H9 (cell line): ENCODE data around the gene EXOC5. TPM values are rescaled to one million over a fixed set of nuclear protein-coding genes. Genes with fewer than 3 reads are reported as not detected.
"Not testable (repeated sequence)": the region's sequence is repeated elsewhere in the genome, so short reads cannot be mapped to it uniquely, and the experiment has no call there.

Experiments
- DNase-seq: peaks from one replicate; pipeline ENCODE4 v3.0.0-alpha.2; 2017
- H2AFZ ChIP-seq: one replicate; pipeline ENCODE4 v1.6.1; 2013; ENCODE audit warnings: mild to moderate bottlenecking, low read length, control low read depth, moderate library complexity
- H2AK5ac ChIP-seq: 2 replicates; pipeline ENCODE4 v1.6.1; 2013; ENCODE audit warnings: low read length, control low read depth, mixed read lengths; ENCODE audit not compliant: insufficient read length
- H2BK120ac ChIP-seq: one replicate; pipeline ENCODE4 v1.6.1; 2013; ENCODE audit warnings: low read depth, mild to moderate bottlenecking, low read length, control low read depth, inconsistent platforms; ENCODE audit not compliant: poor library complexity, severe bottlenecking
- H2BK12ac ChIP-seq: 2 replicates; pipeline ENCODE4 v1.6.1; 2013; ENCODE audit warnings: low read length, control low read depth, mixed read lengths, low read depth; ENCODE audit not compliant: insufficient read length
- H2BK15ac ChIP-seq: 2 replicates; pipeline ENCODE4 v1.6.1; 2013; ENCODE audit warnings: low read depth, low read length, control low read depth
- H2BK20ac ChIP-seq: one replicate; pipeline ENCODE4 v1.6.1; 2013; ENCODE audit warnings: low read depth, mild to moderate bottlenecking, low read length, control low read depth, inconsistent platforms; ENCODE audit not compliant: poor library complexity, severe bottlenecking
- H2BK5ac ChIP-seq: 2 replicates; pipeline ENCODE4 v1.6.1; 2013; ENCODE audit warnings: low read length, control low read depth, mixed read lengths; ENCODE audit not compliant: insufficient read length
- H3K14ac ChIP-seq: 2 replicates; pipeline ENCODE4 v1.6.1; 2013; ENCODE audit warnings: low read length, control low read depth; ENCODE audit not compliant: insufficient read depth
- H3K18ac ChIP-seq: 2 replicates; pipeline ENCODE4 v1.6.1; 2013; ENCODE audit warnings: low read depth, mild to moderate bottlenecking, mixed read lengths, low read length, control low read depth; ENCODE audit not compliant: insufficient read length
- H3K23ac ChIP-seq: 2 replicates; pipeline ENCODE4 v1.6.1; 2013; ENCODE audit warnings: low read length, control low read depth, mixed read lengths, low read depth; ENCODE audit not compliant: insufficient read length
- H3K23me2 ChIP-seq: 2 replicates; pipeline ENCODE4 v1.6.1; 2013; ENCODE audit warnings: low read depth, mild to moderate bottlenecking, mixed read lengths, low read length, control low read depth; ENCODE audit not compliant: insufficient read length, poor library complexity, severe bottlenecking
- H3K27ac ChIP-seq: 2 replicates; pipeline ENCODE4 v1.5.1; 2013; ENCODE audit warnings: low read length, control low read depth, mixed read lengths, low read depth; ENCODE audit not compliant: insufficient read length
- H3K27me3 ChIP-seq: 2 replicates; pipeline ENCODE4 v1.6.1; 2013; ENCODE audit warnings: low read length, control low read depth, inconsistent platforms; ENCODE audit not compliant: insufficient read depth
- H3K4ac ChIP-seq: 2 replicates; pipeline ENCODE4 v1.6.1; 2013; ENCODE audit warnings: low read depth, mild to moderate bottlenecking, control low read depth, inconsistent platforms, low read length, moderate library complexity
- H3K4me1 ChIP-seq: 2 replicates; pipeline ENCODE4 v1.6.1; 2013; ENCODE audit warnings: low read length, control low read depth, inconsistent platforms; ENCODE audit not compliant: insufficient read depth
- H3K4me2 ChIP-seq: 2 replicates; pipeline ENCODE4 v1.6.1; 2013; ENCODE audit warnings: low read length, control low read depth, mixed read lengths; ENCODE audit not compliant: insufficient read length, insufficient read depth
- H3K56ac ChIP-seq: 2 replicates; pipeline ENCODE4 v1.6.1; 2013; ENCODE audit warnings: low read depth, mild to moderate bottlenecking, mixed read lengths, low read length, control low read depth; ENCODE audit not compliant: insufficient read length
- H3K79me1 ChIP-seq: 2 replicates; pipeline ENCODE4 v1.6.1; 2013; ENCODE audit warnings: low read depth, mild to moderate bottlenecking, moderate library complexity, low read length, control low read depth, inconsistent platforms; ENCODE audit not compliant: insufficient read depth, poor library complexity, severe bottlenecking
- H3K79me2 ChIP-seq: 2 replicates; pipeline ENCODE4 v1.6.1; 2013; ENCODE audit warnings: low read length, control low read depth, inconsistent platforms; ENCODE audit not compliant: insufficient read depth
- H3K9ac ChIP-seq: 2 replicates; pipeline ENCODE4 v1.6.1; 2013; ENCODE audit warnings: low read length, control low read depth, mixed read lengths; ENCODE audit not compliant: insufficient read length; ENCODE audit errors: extremely low read depth
- H3K9me3 ChIP-seq: one replicate; pipeline ENCODE4 v1.6.1; 2013; ENCODE audit warnings: low read depth, low read length, inconsistent platforms; ENCODE audit not compliant: control insufficient read depth
- H3T11ph ChIP-seq: one replicate; pipeline ENCODE4 v1.6.1; 2013; ENCODE audit warnings: mild to moderate bottlenecking, low read length, control low read depth, inconsistent platforms
- H4K20me1 ChIP-seq: one replicate; pipeline ENCODE4 v1.6.1; 2013; ENCODE audit not compliant: control insufficient read depth, insufficient read length, insufficient read depth
- H4K5ac ChIP-seq: 2 replicates; pipeline ENCODE4 v1.6.1; 2013; ENCODE audit warnings: low read depth, mild to moderate bottlenecking, mixed read lengths, low read length, control low read depth; ENCODE audit not compliant: insufficient read length
- H4K8ac ChIP-seq: replicated peaks from 2 replicates; pipeline ENCODE4 v1.6.1; 2013; ENCODE audit warnings: low read length, control low read depth, mixed read lengths, low read depth; ENCODE audit not compliant: insufficient read length
- H4K91ac ChIP-seq: 2 replicates; pipeline ENCODE4 v1.6.1; 2013; ENCODE audit warnings: low read depth, mild to moderate bottlenecking, moderate library complexity, mixed read lengths, low read length, control low read depth; ENCODE audit not compliant: insufficient read length
- H3K27ac Mint-ChIP-seq, 3 experiments: 2 replicates in 2 of 3; 3 replicates in 1 of 3; pipeline ENCODE4 v1.8.0; 2020 to 2021; ENCODE audit warnings: mixed read lengths in 3 of 3, mild to moderate bottlenecking in 1 of 3, moderate library complexity in 1 of 3
- H3K27me3 Mint-ChIP-seq: 2 replicates; pipeline ENCODE4 v1.8.0; 2021; ENCODE audit warnings: low read depth, mild to moderate bottlenecking, moderate library complexity, mixed read lengths
- H3K36me3 Mint-ChIP-seq, 3 experiments: 2 replicates in 2 of 3; 3 replicates in 1 of 3; pipeline ENCODE4 v1.8.0; 2020 to 2021; ENCODE audit warnings: low read depth in 3 of 3, mixed read lengths in 3 of 3; ENCODE audit not compliant: insufficient read depth in 1 of 3
- H3K4me1 Mint-ChIP-seq, 2 experiments: 2 replicates each; pipeline ENCODE4 v1.8.0; 2020; ENCODE audit warnings: mixed read lengths in 2 of 2
- H3K4me3 Mint-ChIP-seq, 2 experiments: 2 replicates in 1 of 2; 3 replicates in 1 of 2; pipeline ENCODE4 v1.8.0; 2020 to 2021; ENCODE audit warnings: mild to moderate bottlenecking in 2 of 2, mixed read lengths in 2 of 2, moderate library complexity in 1 of 2
- H3K9me3 Mint-ChIP-seq, 2 experiments: 2 replicates in 1 of 2; 3 replicates in 1 of 2; pipeline ENCODE4 v1.8.0; 2020; ENCODE audit warnings: mild to moderate bottlenecking in 2 of 2, mixed read lengths in 2 of 2, moderate library complexity in 1 of 2
- CTCF ChIP-seq: fragments of 200-600 bp; sonication (generic); conservative IDR thresholded peaks from 3 replicates; pipeline ENCODE4 v1.8.0; 2021; ENCODE audit warnings: antibody characterized with exemption, mild to moderate bottlenecking
- WGBS: extraction: QIAGEN DNeasy Blood & Tissue Kit; methylation state at CpG from one replicate; pipeline ENCODE4 v1.1.7; 2013; ENCODE audit warnings: missing lambda C conversion rate, low lambda C conversion rate, mixed read lengths; ENCODE audit not compliant: insufficient read length; ENCODE audit errors: extremely low coverage; 5-methylcytosine and 5-hydroxymethylcytosine counted together
- total RNA-seq: library from RNA; stranded (reverse); gene quantifications from 2 replicates; pipeline ENCODE4 v1.2.1, GENCODE V29; 2021

The EXOC5 gene
- total RNA-seq, 1 experiment from 2014 or later, result 92.9 TPM

DNA sequence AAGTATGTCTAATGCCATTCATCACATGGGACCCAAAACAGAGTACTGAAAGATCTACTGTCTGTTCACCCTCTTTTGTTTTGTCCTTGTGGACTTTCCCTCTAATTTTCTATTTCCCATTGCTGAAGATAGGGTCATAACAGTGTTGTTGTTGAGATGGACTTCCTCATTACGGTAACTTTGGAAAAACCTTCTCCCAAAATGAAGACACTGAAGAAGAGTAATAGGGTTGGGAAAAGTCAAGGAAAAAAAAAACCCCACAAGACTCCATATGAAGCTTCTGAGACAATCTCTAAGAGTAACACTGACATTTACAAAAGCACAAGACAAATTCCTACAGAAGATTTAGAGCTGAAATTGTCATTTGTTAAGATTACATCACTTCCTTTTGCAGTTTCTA lies 36.7 kb downstream of the EXOC5 start:
- Histone ChIP-seq H3K18ac (no peak overlapping the region), H3K23ac (no peak overlapping the region), H3K23me2 (no peaks in the 10 kb centered on the region), H3K14ac (no peak overlapping the region), H3K9me3 (no peaks in the 10 kb centered on the region), H3K9ac (no peak overlapping the region), H3K79me2 (no peaks in the 10 kb centered on the region), H4K8ac (no peak overlapping the region), H3K56ac (no peak overlapping the region), H2BK5ac (no peak overlapping the region), H4K5ac (no peak overlapping the region), H2BK120ac (no peak overlapping the region), H4K20me1 (no peaks in the 10 kb centered on the region), H2AFZ (no peak overlapping the region), H3T11ph (no peak overlapping the region), H2BK15ac (no peak overlapping the region), H3K4me2 (no peak overlapping the region), H3K4me1 (no peaks in the 10 kb centered on the region), H2BK12ac (no peak overlapping the region), H2AK5ac (no peak overlapping the region), H3K79me1 (no peaks in the 10 kb centered on the region), H2BK20ac (no peak overlapping the region), H3K27ac (no peak overlapping the region), H3K27me3 (no peaks in the 10 kb centered on the region), H4K91ac (no peak overlapping the region), H3K4ac (no peak overlapping the region)
- no peak overlapping the region for H3K27ac Mint-ChIP-seq
- peaks cover 0 to 1% of the 10 kb centered on the region in 2 experiments; a peak in 2 of 4 replicates for H3K4me1 Mint-ChIP-seq
- no CpG with 5 or more reads among the region's 1 CpG for WGBS
- H3K36me3 Mint-ChIP-seq, result peaks cover 27 to 56% (median 52%) of the 10 kb centered on the region in 3 experiments
- H3K27me3 Mint-ChIP-seq, result no peaks in the 10 kb centered on the region
- no peak overlapping the region for H3K4me3 Mint-ChIP-seq
- no peak for TF ChIP-seq CTCF
- peaks cover 4% of the 10 kb centered on the region in 2 experiments; a peak in 2 of 5 replicates for H3K9me3 Mint-ChIP-seq
- no peak for DNase-seq

GRCh38 chr14:57228320-57228719 lies 40.4 kb downstream of the EXOC5 start:
- H2BK12ac ChIP-seq, H3K23ac ChIP-seq, H2BK5ac ChIP-seq, H2BK20ac ChIP-seq, H3K9ac ChIP-seq, H3K27me3 Mint-ChIP-seq, DNase-seq, H3K27ac ChIP-seq, H3K79me2 ChIP-seq, H2BK15ac ChIP-seq, H3K4ac ChIP-seq, H2AK5ac ChIP-seq, H3K9me3 ChIP-seq, H3K4me3 Mint-ChIP-seq, H3K4me1 ChIP-seq, H3K9me3 Mint-ChIP-seq, H3K79me1 ChIP-seq, H3K27ac Mint-ChIP-seq, H3K23me2 ChIP-seq, H3T11ph ChIP-seq, H3K14ac ChIP-seq, H4K5ac ChIP-seq, H2BK120ac ChIP-seq, H3K18ac ChIP-seq, H3K27me3 ChIP-seq, H2AFZ ChIP-seq, H4K91ac ChIP-seq, H4K8ac ChIP-seq, H3K4me2 ChIP-seq, H4K20me1 ChIP-seq, H3K56ac ChIP-seq: not testable (repeated sequence)
- Mint-ChIP-seq H3K36me3 (peaks cover 28 to 66% (median 58%) of the 10 kb centered on the region in 3 experiments), H3K4me1 (peaks cover 27 to 31% of the 10 kb centered on the region in 2 experiments)
- no CpG with 5 or more reads among the region's 2 CpGs for WGBS
